SH-SY5Y (cell line): ENCODE data around the gene IL1R1.

ENCODE experiments used
- GATA2 ChIP-seq: IDR thresholded peaks from 2 replicates; pipeline ENCODE4 v1.6.1; 2011; ENCODE audit warnings: mild to moderate bottlenecking, low read depth, low read length
- GATA3 ChIP-seq: IDR thresholded peaks from 2 replicates; pipeline ENCODE4 v1.6.1; 2011; ENCODE audit warnings: low read depth, mild to moderate bottlenecking, low read length, moderate library complexity

- TF ChIP-seq GATA3 (no peak), GATA2 (no peak)
Measured at GRCh38 chr2:102181919-102182635, 39.5 kb downstream of the IL1R1 start.
